ENCODE measurements around the gene MEGF10. TPM values are rescaled to one million over a fixed set of nuclear protein-coding genes. Genes with fewer than 3 reads are reported as not detected.

The MEGF10 gene
- total RNA-seq, 3 donors from 2014 or later (not counting 1 experiment from before 2014, with no cell fraction given) = 1.4 TPM; not detected in 2

- no peaks in the 10 kb centered on the region for H3K9me3 ChIP-seq (ENCODE audit: control insufficient read depth, insufficient read depth, low read length)
- H3K36me3 ChIP-seq (ENCODE audit: control insufficient read depth, insufficient read depth, low read length) = no peaks in the 10 kb centered on the region
- H3K27me3 Mint-ChIP-seq (ENCODE audit: low read depth in 2 of 2) = no peaks in the 10 kb centered on the region
- no peaks in the 10 kb centered on the region for H3K4me1 Mint-ChIP-seq
- H3K4me3 ChIP-seq (ENCODE audit: low read length) = no peak overlapping the region
- no peak overlapping the region for H3K27ac ChIP-seq (ENCODE audit: low read length)
- H3K27me3 ChIP-seq (ENCODE audit: control insufficient read depth, insufficient read depth, low read length) = no peaks in the 10 kb centered on the region
- no peak for TF ChIP-seq CTCF (IDR thresholded peaks at IDR 0.05)
- DNase-seq (no peak), ATAC-seq (no peak)
- no peaks in the 10 kb centered on the region for H3K4me1 ChIP-seq (ENCODE audit: control insufficient read depth, insufficient read depth, low read length)
- H3K9me3 Mint-ChIP-seq = no peaks in the 10 kb centered on the region
- 73% methylated on average over 5 of the region's 5 CpGs for WGBS (ENCODE audit: insufficient coverage)
- no peak overlapping the region for H3K4me3 Mint-ChIP-seq
- no peaks in the 10 kb centered on the region for H3K36me3 Mint-ChIP-seq
- no peak overlapping the region for H3K27ac Mint-ChIP-seq
- intact Hi-C loops (cut with micrococcal nuclease) = no loop called here
Measured at GRCh38 chr5:127428748-127429147, 138.2 kb downstream of the MEGF10 start.

- Mint-ChIP-seq H3K4me3 (no peak overlapping the region), H3K27ac (no peak overlapping the region), H3K36me3 (no peaks in the 10 kb centered on the region), H3K4me1 (no peaks in the 10 kb centered on the region), H3K9me3 (no peaks in the 10 kb centered on the region), H3K27me3 (ENCODE audit: low read depth in 2 of 2) (no peaks in the 10 kb centered on the region)
- TF ChIP-seq CTCF (IDR thresholded peaks at IDR 0.05) = no peak
- Histone ChIP-seq H3K9me3 (ENCODE audit: control insufficient read depth, insufficient read depth, low read length) (no peaks in the 10 kb centered on the region), H3K4me3 (ENCODE audit: low read length) (no peak overlapping the region), H3K27ac (ENCODE audit: low read length) (no peak overlapping the region), H3K36me3 (ENCODE audit: control insufficient read depth, insufficient read depth, low read length) (no peaks in the 10 kb centered on the region), H3K27me3 (ENCODE audit: control insufficient read depth, insufficient read depth, low read length) (no peaks in the 10 kb centered on the region), H3K4me1 (ENCODE audit: control insufficient read depth, insufficient read depth, low read length) (no peaks in the 10 kb centered on the region)
- ATAC-seq (no peak), DNase-seq (no peak)
- intact Hi-C loops (cut with micrococcal nuclease) = no loop called here
Measured at GRCh38 chr5:127429928-127430327, 139.3 kb downstream of the MEGF10 start.

GRCh38 chr5:127430627-127431026 lies 140.0 kb downstream of the MEGF10 start:
- Histone ChIP-seq H3K27ac (ENCODE audit: low read length) (no peak overlapping the region), H3K4me3 (ENCODE audit: low read length) (no peak overlapping the region), H3K27me3 (ENCODE audit: control insufficient read depth, insufficient read depth, low read length) (no peaks in the 10 kb centered on the region), H3K4me1 (ENCODE audit: control insufficient read depth, insufficient read depth, low read length) (no peaks in the 10 kb centered on the region), H3K36me3 (ENCODE audit: control insufficient read depth, insufficient read depth, low read length) (no peaks in the 10 kb centered on the region), H3K9me3 (ENCODE audit: control insufficient read depth, insufficient read depth, low read length) (no peaks in the 10 kb centered on the region)
- H3K4me1 Mint-ChIP-seq = no peaks in the 10 kb centered on the region
- no peak for TF ChIP-seq CTCF (IDR thresholded peaks at IDR 0.05)
- no peaks in the 10 kb centered on the region for H3K36me3 Mint-ChIP-seq
- no peaks in the 10 kb centered on the region for H3K9me3 Mint-ChIP-seq
- intact Hi-C loops (cut with micrococcal nuclease) = no loop called here
- no peaks in the 10 kb centered on the region for H3K27me3 Mint-ChIP-seq (ENCODE audit: low read depth in 2 of 2)
- DNase-seq (no peak), ATAC-seq (no peak)
- no peak overlapping the region for H3K27ac Mint-ChIP-seq
- no peak overlapping the region for H3K4me3 Mint-ChIP-seq

GRCh38 chr5:127431977-127432585 lies 141.5 kb downstream of the MEGF10 start:
- H3K4me3 Mint-ChIP-seq = no peak overlapping the region
- Histone ChIP-seq H3K36me3 (ENCODE audit: control insufficient read depth, insufficient read depth, low read length) (no peaks in the 10 kb centered on the region), H3K27ac (ENCODE audit: low read length) (no peak overlapping the region), H3K4me3 (ENCODE audit: low read length) (no peak overlapping the region), H3K27me3 (ENCODE audit: control insufficient read depth, insufficient read depth, low read length) (no peaks in the 10 kb centered on the region), H3K4me1 (ENCODE audit: control insufficient read depth, insufficient read depth, low read length) (no peaks in the 10 kb centered on the region), H3K9me3 (ENCODE audit: control insufficient read depth, insufficient read depth, low read length) (no peaks in the 10 kb centered on the region)
- 87% methylated on average over 5 of the region's 7 CpGs for WGBS (ENCODE audit: insufficient coverage)
- no peaks in the 10 kb centered on the region for H3K9me3 Mint-ChIP-seq
- no peaks in the 10 kb centered on the region for H3K27me3 Mint-ChIP-seq (ENCODE audit: low read depth in 2 of 2)
- intact Hi-C loops (cut with micrococcal nuclease) = no loop called here
- DNase-seq = no peak
- no peaks in the 10 kb centered on the region for H3K4me1 Mint-ChIP-seq
- TF ChIP-seq CTCF (IDR thresholded peaks at IDR 0.05) = no peak
- H3K27ac Mint-ChIP-seq = no peak overlapping the region
- no peak for ATAC-seq
- H3K36me3 Mint-ChIP-seq = no peaks in the 10 kb centered on the region
